ENCODE results near the gene YAF2.

DNA sequence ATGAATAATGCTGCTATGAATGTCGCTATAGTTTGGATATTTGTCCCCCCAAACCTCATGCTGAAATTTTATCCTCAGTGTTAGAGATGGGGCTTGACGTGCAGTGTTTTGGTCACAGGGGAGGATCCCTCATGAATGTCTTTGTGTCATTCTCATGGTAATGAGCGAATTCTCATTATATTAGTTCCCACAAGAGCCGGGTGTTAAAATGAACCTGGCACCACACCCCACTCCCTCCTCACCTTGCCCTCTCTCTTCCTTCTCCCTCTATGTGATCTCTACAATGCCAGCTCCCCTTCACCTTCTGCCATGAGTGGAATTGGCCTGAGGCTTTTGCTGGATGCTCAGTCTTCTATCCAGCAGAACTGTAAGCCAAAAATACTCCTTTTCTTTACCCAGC, 37.5 kb upstream of the YAF2 start:
- TF ChIP-seq, protein P1, sequence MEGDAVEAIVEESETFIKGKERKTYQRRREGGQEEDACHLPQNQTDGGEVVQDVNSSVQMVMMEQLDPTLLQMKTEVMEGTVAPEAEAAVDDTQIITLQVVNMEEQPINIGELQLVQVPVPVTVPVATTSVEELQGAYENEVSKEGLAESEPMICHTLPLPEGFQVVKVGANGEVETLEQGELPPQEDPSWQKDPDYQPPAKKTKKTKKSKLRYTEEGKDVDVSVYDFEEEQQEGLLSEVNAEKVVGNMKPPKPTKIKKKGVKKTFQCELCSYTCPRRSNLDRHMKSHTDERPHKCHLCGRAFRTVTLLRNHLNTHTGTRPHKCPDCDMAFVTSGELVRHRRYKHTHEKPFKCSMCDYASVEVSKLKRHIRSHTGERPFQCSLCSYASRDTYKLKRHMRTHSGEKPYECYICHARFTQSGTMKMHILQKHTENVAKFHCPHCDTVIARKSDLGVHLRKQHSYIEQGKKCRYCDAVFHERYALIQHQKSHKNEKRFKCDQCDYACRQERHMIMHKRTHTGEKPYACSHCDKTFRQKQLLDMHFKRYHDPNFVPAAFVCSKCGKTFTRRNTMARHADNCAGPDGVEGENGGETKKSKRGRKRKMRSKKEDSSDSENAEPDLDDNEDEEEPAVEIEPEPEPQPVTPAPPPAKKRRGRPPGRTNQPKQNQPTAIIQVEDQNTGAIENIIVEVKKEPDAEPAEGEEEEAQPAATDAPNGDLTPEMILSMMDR (IDR thresholded peaks at IDR 0.05 in 8 of 11, conservative IDR thresholded peaks at IDR 0.05 in 3 of 11), result no peak
- no peak for TF ChIP-seq POLR2A (IDR thresholded peaks at IDR 0.05)
- TF ChIP-seq POLR2AphosphoS5 (IDR thresholded peaks at IDR 0.05), result no peak
